HG03064 (cell line): ENCODE measurements around the gene ERBB4.

Source experiments
- ATAC-seq: cut with Tn5 transposase; IDR thresholded peaks from one replicate; pipeline ENCODE4 v1.9.1; 2021; ENCODE audit warnings: low read depth; ENCODE audit not compliant: unreplicated experiment

The ERBB4 gene

DNA sequence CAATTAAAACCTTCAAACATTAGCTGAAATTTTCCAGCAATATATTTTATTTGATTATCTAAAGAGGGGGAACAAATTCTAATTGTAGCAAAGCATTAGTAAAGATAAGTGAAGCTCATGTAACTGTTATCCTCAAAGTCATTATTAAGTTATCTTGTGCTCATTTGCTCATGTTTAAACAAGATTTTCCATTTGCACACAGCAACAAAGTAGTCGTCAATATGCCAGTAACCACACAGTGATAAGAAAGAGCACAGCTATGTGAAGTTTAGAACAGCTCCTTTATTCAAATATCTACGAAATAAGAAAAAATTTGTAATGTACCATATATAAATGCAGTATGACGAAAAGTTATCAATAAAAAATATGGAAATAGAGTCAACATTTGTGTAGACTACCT is 159.5 kb downstream of the ERBB4 start:
- ATAC-seq: no peak

DNA sequence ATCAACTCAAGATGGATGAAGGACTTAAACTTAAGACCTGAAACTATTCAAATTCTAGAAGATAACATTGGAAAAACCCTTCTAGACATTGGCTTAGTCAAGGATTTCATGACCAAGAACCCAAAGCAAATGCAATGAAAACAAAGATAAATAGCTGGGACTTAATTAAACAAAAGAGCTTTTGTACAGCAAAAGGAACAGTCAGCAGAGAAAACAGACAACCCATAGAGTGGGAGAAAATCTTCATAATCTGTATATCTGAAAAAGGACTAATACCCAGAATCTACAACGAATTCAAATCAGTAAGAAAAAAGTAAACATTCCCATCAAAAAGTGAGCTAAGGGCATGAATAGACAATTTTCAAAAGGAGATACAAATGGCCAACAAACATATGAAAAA is 171.2 kb downstream of the ERBB4 start:
- ATAC-seq: no peak

DNA sequence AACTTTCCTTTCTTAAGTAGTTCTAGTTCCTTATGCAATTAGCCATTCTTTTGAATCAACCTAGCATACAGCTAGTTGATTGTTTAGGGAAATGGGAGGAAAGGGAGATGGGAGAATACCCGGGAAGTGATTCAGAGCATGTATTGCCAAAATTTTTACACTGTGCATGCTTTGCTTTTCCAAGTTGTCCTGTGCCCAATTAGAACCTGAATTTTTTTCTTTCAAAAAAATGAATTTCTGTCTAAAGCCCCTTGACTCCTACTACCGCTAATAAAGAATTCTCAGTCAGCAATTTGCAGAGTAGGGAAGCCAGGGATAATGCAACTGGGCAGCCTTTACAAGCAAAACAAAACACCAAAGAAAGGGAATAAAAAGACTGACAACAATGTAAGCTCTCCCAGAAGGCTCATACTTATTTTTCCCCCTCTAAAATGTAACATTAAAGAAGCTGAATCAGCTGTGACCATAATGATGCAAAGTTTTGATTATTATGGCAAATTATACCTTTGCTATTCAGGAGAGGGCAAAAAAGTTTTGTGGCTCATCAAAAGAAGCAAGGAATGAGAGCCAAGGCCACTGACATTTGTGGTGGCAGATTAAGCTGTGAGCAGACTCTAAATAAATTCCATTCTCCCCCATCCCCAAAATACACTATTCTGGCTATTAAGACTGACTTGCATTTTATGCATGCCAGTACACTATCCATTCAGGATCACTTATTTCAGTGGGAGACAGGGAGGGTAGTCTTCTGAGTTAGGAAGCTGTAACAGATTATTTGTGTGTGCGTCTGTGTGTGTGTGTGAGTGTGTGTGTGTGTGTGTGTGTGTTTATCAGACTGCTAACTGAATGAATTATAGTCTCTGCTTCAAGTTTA is 174.3 kb downstream of the ERBB4 start:
- no peak for ATAC-seq

DNA sequence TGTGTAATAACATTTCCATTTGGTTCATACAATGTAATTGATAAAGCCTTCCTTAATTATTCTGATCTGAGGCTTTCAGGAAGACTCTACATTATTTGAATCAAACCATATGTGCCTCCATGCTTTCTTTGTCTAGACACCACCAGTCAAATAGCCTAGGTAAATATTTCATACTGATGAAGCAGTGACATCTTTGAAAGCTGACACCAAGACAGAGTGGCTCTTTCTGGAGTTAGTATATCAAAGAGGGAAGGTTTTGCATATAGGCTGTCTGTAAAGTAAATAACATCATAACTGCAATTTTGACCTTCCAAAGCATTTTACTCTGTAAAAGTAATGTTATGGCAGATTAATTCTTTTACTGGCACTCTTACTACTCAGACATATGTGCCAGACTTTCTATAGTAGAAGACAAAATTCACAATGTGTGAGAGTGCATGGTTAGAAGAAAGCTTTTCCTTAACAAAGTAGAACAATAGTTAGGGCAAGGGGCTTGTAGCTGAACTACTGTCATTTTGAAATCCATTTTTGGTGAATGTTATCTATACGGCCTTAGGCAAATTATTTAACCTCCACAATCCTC is 177.3 kb downstream of the ERBB4 start:
- no peak for ATAC-seq

DNA sequence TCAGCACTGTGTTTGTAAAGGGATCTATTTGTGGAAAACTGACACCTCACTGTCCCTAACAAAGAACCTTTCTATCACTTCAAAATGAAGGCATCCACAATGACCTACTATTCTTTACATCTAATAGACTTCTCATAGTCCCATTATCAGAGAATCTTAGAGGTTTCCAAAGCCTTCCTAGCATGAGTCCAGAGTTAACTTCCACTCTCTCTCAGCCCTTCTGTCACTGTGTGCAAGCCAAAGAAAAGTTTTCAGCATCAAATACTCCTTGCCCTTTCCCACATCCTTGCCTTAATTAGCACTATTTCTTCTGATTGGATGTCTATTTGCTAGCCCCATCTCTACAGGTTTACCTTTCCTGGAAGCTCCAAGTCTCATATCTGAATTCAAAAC is 178.5 kb downstream of the ERBB4 start:
- ATAC-seq: no peak

DNA sequence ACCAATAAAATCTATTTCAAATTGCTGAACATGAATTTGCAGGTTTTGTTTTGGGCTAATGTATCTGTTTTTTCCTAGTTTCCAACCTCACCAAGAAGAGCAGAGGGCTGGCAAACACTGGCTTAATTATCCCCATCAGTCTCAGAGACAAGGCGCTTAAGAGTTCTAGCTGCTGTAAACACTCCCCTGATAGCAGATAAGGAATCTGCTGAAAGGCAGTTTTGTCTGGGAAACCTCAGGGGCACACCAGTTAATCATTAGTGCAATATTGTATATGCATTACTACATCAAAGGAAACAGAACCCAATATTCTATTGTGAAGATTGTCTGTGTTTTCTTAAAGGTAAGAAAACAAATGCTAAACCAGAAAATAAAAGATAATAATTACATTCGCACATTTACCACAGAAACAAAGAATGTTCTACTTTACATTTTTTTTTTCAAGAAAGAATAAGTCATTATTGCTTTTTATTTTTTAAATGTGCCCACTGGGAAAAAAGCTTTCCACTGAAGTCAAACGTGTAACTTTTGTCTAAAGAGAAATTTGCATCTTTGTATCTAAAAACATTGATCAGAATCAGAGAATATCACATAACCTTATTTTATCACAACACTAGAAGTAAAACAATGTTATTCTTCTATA is 179.1 kb downstream of the ERBB4 start:
- no peak for ATAC-seq

DNA sequence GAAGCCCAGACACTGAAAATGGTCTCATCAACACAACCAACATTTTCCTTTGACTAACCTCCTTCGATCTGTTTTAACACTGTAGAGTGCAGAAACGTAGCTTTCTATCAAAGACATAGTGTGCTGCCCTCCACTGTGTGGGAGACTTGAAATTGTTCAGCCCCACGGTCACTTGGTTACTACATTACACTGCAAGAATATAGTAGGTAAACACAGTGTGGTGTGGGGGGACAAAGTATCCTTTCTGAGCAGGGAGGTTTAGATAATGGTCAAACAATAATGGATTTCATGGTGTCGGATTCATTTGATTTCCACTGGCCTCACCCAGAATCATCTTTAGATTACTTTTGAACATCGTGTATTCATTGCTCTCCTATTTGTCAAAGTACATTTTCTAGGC is 181.0 kb downstream of the ERBB4 start:
- ATAC-seq: no peak

DNA sequence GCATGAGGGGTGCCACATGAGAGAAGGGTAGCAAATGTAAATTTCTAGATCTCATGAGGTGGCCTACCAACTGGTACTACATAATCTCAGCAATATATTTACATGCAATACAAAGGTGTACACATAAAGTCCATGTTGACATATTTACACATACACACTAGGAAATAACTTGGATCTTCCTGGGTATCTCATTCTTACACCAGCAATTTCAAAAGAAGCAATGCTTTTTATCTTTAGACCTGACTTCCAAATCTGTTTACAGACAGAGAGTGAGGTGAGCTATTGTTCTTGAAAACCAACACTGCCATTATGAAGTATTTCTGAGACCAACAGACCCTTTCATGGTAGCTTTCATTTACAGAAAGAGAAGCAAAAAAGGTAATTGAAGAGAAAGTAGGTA is 184.2 kb downstream of the ERBB4 start:
- no peak for ATAC-seq

DNA sequence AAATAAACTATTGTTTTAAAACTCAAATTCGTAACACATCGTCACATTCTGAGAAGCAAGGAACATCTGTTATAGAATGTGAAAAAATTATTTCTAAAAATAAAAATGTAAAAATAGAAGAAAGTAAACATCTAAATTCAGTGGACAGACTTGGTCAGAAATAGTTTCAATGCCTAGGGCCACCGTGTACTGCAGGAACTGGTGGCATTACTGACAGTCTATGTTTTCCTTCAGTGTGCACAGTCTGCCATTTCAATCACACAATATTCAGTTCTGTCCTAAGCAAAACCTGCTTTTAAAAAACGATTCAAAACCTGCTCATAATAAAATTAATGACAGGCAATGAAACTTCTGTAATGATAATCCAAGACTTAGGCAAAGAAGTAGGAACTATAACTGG is 190.1 kb downstream of the ERBB4 start:
- no peak for ATAC-seq

DNA sequence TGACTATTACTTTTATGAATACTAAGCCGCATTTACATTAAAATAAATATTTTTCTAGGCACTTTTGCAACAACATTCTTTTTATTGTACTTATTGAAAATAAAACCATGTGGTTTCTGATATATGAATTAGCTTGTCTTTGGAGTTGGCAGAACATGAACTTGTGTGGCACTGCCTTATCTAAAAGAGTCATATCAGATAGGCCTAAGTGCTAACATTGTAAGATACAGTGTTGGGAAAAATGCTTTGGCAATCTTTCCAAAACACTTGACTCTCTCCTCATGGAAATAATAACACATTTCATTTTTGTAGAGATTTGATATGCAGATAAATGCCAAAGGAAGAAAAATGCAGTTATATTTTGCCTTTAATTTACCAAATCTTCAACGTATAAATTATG is 191.7 kb downstream of the ERBB4 start:
- no peak for ATAC-seq

DNA sequence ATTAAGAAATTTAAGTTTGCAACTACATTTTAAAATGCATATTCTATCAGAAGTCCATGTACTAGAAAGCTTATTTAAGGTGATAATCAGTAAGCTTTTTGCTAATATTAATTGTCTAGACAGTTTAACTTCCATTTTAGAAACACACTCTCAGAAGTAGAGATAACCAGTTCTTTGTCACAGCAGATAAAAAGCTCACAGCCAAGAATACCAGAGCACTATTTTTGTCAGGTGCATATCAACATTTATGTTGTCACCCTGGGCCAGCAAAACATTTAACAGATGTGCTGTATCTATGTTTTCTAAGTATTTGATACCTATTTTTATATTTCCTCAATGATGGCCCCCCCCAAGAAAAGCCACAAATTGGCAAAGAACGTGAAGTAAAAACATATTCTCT is 192.6 kb downstream of the ERBB4 start:
- no peak for ATAC-seq

DNA sequence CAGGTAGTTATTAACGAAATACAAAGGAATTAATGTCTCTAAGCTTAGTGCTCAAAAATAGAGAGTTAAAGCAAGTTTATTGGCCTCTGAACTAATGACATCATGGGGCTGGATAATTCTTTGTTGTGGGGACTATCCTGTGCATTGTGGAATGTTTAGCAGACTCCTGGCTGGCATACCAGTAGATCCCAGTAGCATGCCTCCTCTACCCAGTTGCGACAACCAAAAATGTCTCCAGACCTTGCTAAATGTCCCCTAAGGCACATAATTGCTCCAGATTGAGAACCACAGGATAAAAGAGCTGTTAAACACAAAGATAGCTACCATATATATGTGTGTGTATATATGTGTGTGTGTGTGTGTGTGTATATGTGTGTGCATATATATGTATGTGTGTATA is 194.5 kb downstream of the ERBB4 start:
- no peak for ATAC-seq

DNA sequence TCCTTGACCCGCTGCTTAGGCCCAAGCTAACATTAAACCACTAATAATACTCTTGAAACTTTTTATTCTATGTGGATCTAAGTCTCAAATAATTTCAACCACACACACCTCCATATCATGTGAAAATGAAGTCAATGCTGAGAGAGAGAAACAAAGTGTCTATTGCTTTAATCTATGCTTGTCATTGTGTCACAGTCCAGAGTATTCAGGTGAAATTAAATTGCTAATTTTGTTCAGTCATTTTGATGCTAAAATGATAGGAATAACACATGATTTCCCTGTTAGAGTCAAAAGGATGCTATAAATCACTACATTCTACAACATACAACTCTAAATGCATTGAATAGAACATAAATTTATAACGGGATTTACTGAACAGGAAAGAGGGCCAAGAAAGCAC is 195.4 kb downstream of the ERBB4 start:
- no peak for ATAC-seq

DNA sequence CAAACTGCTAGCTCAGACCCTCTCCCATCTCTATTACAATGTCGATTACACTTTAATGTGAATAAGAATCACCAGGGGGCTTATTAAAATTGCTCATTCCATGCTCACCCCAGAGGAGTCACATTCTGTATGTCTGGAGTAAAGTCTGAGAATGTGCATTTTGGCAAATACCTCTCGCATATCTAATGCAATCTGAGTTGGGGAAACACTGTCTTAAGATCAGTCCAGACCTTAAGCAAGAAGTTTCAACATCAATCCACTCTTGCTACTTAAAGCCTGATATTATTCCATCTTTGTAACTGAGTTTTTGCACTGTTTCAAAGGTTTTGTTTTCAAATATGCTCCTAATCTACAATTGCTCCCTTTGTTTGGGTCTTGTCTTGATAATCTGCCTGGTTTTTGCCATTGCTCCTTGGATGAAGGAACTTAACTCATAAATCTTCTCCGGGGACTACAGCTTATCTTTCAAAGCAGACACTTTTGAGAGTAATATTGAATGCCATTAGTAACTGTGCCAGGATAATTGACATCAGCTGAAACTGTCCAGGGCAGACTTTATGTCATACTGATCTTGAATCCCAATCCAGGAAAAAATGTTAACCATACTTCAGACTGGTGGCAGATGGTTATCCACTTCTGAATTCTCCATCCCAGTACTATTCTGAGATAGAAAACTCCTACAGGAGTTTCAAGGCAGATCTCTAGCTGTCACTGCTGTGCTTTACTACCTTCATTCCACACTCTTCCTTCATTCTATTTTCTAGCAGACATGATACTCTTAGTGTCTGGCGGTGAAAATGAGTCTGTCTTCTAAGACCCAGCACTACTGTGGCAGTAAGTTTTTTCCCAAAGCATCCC is 200.9 kb downstream of the ERBB4 start:
- no peak for ATAC-seq

DNA sequence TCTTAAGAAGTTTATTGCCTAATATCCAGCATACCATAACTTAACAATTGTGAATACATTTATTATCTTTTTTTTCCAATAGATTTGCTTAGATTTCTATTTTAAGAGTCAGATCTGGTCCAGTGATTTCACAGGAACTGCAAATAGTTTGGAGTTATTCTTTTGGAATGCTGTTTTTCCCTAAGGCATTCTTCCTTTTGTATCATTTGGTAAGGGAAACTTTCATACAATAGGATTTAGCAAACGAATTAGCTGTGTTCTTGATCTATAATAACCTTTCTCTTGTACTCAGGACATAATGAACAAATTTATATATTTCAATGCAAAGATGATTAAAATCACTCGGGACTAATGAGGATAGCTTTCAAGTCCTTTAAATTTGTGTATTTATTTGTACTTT is 201.6 kb downstream of the ERBB4 start:
- no peak for ATAC-seq

DNA sequence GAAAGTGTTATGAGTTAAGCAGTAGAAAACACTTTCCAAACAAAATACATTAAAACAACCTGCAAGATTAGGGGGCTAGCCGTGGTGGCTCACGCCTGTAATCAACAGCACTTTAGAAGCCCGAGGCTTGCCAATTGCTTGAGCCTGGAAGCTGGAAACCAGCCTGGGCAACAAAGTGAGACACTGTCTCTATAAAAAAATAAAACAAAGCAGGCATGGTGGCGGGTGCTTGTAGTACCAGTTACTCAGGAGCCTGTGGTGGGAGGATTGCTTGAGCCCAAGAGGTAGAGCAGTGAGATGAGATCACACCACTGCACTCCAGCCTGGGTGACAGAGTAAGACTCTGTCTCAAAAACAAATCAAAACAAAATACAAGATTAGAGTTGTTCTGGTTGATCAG is 208.3 kb downstream of the ERBB4 start:
- no peak for ATAC-seq

DNA sequence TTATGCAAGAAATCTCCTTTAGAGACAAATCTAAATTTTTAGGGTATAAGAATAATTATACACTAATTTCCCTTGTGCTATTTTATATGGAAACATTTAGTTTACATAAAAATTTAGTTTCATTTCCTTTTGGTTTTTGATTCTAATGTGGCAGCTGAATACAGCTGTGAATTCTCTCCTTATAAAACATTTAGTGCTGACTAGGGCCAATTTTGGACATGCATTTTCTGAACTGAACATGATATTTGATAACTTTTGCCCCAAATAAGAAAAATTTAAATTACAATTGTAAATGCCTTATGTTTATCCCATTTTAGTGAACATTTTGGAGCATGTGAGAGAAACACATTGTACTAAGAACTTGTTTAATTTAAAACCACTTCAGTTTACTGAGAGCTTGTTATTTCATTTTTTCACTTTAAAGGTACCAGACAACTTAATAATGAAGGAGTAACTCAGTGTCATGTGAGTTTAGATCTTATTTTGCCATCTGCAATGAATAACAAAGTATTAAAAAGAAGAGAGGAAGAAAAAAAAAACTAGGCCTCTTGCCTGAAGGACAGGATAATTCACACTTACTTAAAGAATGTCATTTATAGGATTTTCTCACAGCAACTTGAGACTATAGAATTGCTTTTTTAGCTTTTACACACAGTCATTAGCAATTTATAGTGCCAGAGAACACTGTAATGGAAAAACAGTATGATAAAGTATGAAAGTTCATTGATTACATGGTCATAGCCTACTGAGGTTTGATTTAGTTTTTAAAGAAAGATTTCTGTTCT is 209.7 kb downstream of the ERBB4 start:
- ATAC-seq: no peak

DNA sequence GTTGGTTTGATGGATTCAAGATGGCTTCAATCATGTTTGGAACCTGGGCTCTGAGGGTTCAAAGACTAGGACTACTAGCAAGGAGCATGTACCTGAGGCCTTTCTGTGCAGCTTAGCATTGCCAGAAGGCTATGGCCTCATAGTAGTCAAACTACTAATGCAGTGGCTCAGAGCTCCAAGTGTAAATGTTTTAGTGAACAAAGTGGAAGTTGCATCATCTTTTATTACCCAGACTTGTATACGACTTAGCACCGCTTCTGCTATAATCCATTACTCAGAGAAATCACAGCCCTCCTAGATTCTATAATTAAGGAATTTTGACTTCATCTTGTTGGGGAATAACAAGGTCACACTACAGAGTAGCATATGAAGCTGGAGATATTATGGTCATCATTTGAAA is 210.5 kb downstream of the ERBB4 start:
- no peak for ATAC-seq

DNA sequence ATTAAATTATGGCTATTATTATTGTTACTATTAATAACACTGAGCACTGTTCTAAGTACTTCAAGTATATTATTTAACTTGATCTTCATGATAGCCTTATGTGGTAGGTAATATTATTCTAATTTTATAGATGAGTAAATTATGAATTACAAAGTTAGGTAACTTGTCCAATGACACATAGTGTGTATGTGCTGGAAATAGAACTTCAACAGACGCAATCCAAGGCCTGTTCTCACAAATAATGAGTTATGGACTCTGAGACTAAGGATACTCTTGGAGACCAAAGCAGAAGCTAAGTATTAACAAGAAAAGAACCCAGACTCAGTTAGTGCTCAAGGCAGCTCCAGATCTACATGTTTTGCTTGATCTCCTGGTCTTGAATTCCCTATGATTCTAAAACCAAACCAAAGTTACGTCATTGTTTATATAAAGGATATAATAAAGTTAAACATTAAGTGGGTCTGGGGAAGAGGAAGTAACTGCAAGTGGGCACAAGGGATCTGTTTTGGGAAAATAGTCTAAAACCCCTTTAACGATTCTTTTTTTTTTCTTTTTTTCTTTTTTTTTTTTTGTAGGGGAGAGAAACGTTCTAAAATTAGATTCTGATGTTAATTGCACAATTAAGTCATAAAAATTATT is 211.3 kb downstream of the ERBB4 start:
- ATAC-seq: no peak

DNA sequence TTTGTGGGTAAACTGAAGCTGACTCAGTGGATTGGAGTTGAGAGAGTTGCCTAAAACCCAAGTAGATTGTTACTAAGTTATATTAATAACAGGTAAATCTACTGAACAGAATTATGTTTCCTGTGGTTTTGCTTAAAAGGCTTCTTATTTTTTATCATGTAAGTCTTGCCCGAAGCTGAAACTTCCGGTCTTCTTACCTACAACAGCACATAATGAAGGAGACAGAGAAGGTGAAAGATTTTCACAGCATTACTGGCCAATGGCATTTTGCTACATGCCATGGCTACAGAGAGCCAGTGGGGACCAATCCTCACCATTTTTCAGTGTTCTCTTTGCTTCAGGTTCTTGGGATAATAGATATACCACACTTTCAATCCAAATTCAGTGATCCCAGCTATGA is 220.0 kb downstream of the ERBB4 start:
- no peak for ATAC-seq
